ENCODE data around the gene SLC12A7.

Gene SLC12A7

GRCh38 chr5:1135696-1136525 is 24.0 kb upstream of the SLC12A7 start:
- DNase-seq (ENCODE audit: low read depth) = no peak
- no peak for TF ChIP-seq CTCF (conservative IDR thresholded peaks at IDR 0.05; ENCODE audit: low read depth, low read length)
- H3K4me3 ChIP-seq (ENCODE audit: low read depth, low read length) = no peak overlapping the region

GRCh38 chr5:1134478-1134877 is 22.6 kb upstream of the SLC12A7 start:
- no peak for DNase-seq (ENCODE audit: low read depth)
- TF ChIP-seq CTCF (conservative IDR thresholded peaks at IDR 0.05; ENCODE audit: low read depth, low read length) = peak; percentile 18

GRCh38 chr5:1133510-1134201 is 21.8 kb upstream of the SLC12A7 start:
- no peak overlapping the region for H3K4me3 ChIP-seq (ENCODE audit: low read depth, low read length)
- peak; percentile 26 for DNase-seq (ENCODE audit: low read depth)
- no peak for TF ChIP-seq CTCF (conservative IDR thresholded peaks at IDR 0.05; ENCODE audit: low read depth, low read length)

More at GRCh38 chr5:1134478-1134877, 22.6 kb upstream of the SLC12A7 start:
- H3K4me3 ChIP-seq (ENCODE audit: low read depth, low read length) = no peak overlapping the region

GRCh38 chr5:1133108-1133507 is 21.2 kb upstream of the SLC12A7 start:
- TF ChIP-seq CTCF (conservative IDR thresholded peaks at IDR 0.05; ENCODE audit: low read depth, low read length) = no peak
- no peak overlapping the region for H3K4me3 ChIP-seq (ENCODE audit: low read depth, low read length)
- no peak for DNase-seq (ENCODE audit: low read depth)

GRCh38 chr5:1132570-1132969 is 20.7 kb upstream of the SLC12A7 start:
- TF ChIP-seq CTCF (conservative IDR thresholded peaks at IDR 0.05; ENCODE audit: low read depth, low read length) = no peak

GRCh38 chr5:1131726-1132125 is 19.9 kb upstream of the SLC12A7 start:
- no peak overlapping the region for H3K4me3 ChIP-seq (ENCODE audit: low read depth, low read length)
- no peak for DNase-seq (ENCODE audit: low read depth)
- TF ChIP-seq CTCF (conservative IDR thresholded peaks at IDR 0.05; ENCODE audit: low read depth, low read length) = no peak

More at GRCh38 chr5:1132570-1132969, 20.7 kb upstream of the SLC12A7 start:
- H3K4me3 ChIP-seq (ENCODE audit: low read depth, low read length) = no peak overlapping the region
- no peak for DNase-seq (ENCODE audit: low read depth)
